Upper lobe of left lung (tissue), 6 donors: ENCODE measurements around the gene SMC5. TPM values are rescaled to one million over a fixed set of nuclear protein-coding genes. Genes with fewer than 3 reads are reported as not detected.

Source experiments
- ATAC-seq, 2 donors: fragments of 200-7000 bp; cut with Tn5 transposase; one replicate each; pipeline ENCODE4 v1.9.1; 2022; ENCODE audit warnings: mild to moderate bottlenecking in 2 of 2, moderate library complexity in 2 of 2; ENCODE audit not compliant: low FRiP score in 2 of 2
- DNase-seq, 2 donors: peaks; one replicate each; pipeline ENCODE4 v3.0.0-alpha.2; 2019 to 2020
- H3K27ac ChIP-seq, 4 donors: fragments of 200-600 bp; sonication (generic); one replicate each; pipeline ENCODE4 v1.5.1; 2016 to 2019
- H3K27me3 ChIP-seq, 4 donors: fragments of 200-600 bp; sonication (generic); one replicate each; pipeline ENCODE4 v1.5.1; 2017 to 2019
- H3K36me3 ChIP-seq, 4 donors: fragments of 200-600 bp; sonication (generic); one replicate each; pipeline ENCODE4 v1.5.1; 2016 to 2019
- H3K4me1 ChIP-seq, 4 donors: fragments of 200-600 bp; sonication (generic); one replicate each; pipeline ENCODE4 v1.5.1; 2018 to 2019
- H3K4me3 ChIP-seq, 4 donors: fragments of 200-600 bp; sonication (generic); one replicate each; pipeline ENCODE4 v1.5.1; 2017 to 2019; ENCODE audit warnings: mild to moderate bottlenecking in 2 of 4, moderate library complexity in 1 of 4
- H3K9me3 ChIP-seq, 4 donors: fragments of 200-600 bp; sonication (generic); one replicate each; pipeline ENCODE4 v1.5.1; 2018 to 2019
- CTCF ChIP-seq, 6 experiments: fragments of 450-650 bp in 4 of 6; fragments of 200-600 bp in 2 of 6; sonication (generic) in 2 of 6; IDR thresholded peaks; one replicate each; pipeline ENCODE4 v1.5.1; 2016 to 2019; ENCODE audit warnings: antibody characterized with exemption in 6 of 6
- EP300 ChIP-seq, 4 donors: sonication (generic); formaldehyde crosslinking; IDR thresholded peaks; one replicate each; pipeline ENCODE4 v1.5.1; 2017; ENCODE audit warnings: antibody characterized with exemption in 4 of 4, control low read depth in 2 of 4
- POLR2A ChIP-seq, 4 donors: fragments of 450-650 bp; IDR thresholded peaks; one replicate each; pipeline ENCODE4 v1.5.1; 2016 to 2017; ENCODE audit warnings: antibody characterized with exemption in 4 of 4, mild to moderate bottlenecking in 2 of 4
- POLR2AphosphoS5 ChIP-seq, 2 donors: sonication (generic); formaldehyde crosslinking; IDR thresholded peaks; one replicate each; pipeline ENCODE4 v1.5.1; 2017; ENCODE audit warnings: antibody characterized with exemption in 2 of 2
- WGBS, 2 donors: methylation state at CpG; one replicate each; pipeline ENCODE4 v1.1.5; 2017 to 2018; 5-methylcytosine and 5-hydroxymethylcytosine counted together
- total RNA-seq, 6 donors: library from RNA; depleted of rRNA in 4 of 6; stranded (reverse); fragments of >200 nt in 4 of 6; gene quantifications; one replicate each; pipeline versions ENCODE4 v1.1.0 to v1.2.1, GENCODE V29; 2016 to 2021
- donor health status: DM: no; HTN: no; CAD: no; lungs with moderate emphysema.
- donor health status: DM: no; HTN: yes; CAD: no; lungs with severe emphysema.

The SMC5 gene
- total RNA-seq, 6 donors from 2014 or later = 18.8 to 60.7 (median 28.2) TPM

GRCh38 chr9:70303268-70303667 lies 44.5 kb downstream of the SMC5 start:
- no peak for DNase-seq
- peaks cover 0 to 4% (median 2%) of the 10 kb centered on the region in 4 donors for H3K4me1 ChIP-seq
- H3K27ac ChIP-seq = no peak overlapping the region
- H3K9me3 ChIP-seq = no peaks in the 10 kb centered on the region
- peaks cover 12 to 88% (median 19%) of the 10 kb centered on the region in 4 donors for H3K36me3 ChIP-seq
- no peak overlapping the region for H3K4me3 ChIP-seq
- H3K27me3 ChIP-seq = no peaks in the 10 kb centered on the region
- TF ChIP-seq POLR2A (IDR thresholded peaks at IDR 0.05) (no peak), CTCF (IDR thresholded peaks at IDR 0.05) (no peak), POLR2AphosphoS5 (IDR thresholded peaks at IDR 0.05) (no peak), EP300 (IDR thresholded peaks at IDR 0.05) (no peak)
- WGBS, 2 donors = 86 to 90% methylated on average over 5 of the region's 5 CpGs
- ATAC-seq = no peak

DNA sequence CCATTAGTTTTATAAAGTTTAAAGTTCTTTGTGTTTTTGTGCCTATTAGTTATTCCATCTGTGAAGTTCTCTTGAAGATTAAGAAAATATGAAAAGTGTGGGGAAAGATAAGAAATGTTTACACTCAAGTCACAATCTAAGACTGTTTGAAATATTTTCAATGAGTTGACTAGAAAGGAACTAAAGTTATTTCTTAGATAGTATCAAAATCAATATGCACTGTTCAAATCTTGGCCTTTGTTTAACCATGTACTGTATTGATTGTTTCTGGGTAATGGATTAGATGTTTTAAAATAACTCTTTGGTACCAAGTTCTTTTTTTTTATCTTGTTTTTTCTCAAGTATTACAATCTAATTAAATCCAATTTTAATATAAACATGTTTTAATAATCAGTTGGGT lies 46.0 kb downstream of the SMC5 start:
- Histone ChIP-seq H3K27ac (no peak overlapping the region), H3K4me3 (no peak overlapping the region), H3K36me3 (peaks cover 15 to 79% (median 22%) of the 10 kb centered on the region in 4 donors), H3K4me1 (peaks cover 0 to 4% (median 2%) of the 10 kb centered on the region in 4 donors), H3K27me3 (no peaks in the 10 kb centered on the region), H3K9me3 (no peaks in the 10 kb centered on the region)
- ATAC-seq = no peak
- no peak for DNase-seq
- TF ChIP-seq POLR2AphosphoS5 (IDR thresholded peaks at IDR 0.05) (no peak), EP300 (IDR thresholded peaks at IDR 0.05) (no peak), POLR2A (IDR thresholded peaks at IDR 0.05) (no peak), CTCF (IDR thresholded peaks at IDR 0.05) (no peak)

DNA sequence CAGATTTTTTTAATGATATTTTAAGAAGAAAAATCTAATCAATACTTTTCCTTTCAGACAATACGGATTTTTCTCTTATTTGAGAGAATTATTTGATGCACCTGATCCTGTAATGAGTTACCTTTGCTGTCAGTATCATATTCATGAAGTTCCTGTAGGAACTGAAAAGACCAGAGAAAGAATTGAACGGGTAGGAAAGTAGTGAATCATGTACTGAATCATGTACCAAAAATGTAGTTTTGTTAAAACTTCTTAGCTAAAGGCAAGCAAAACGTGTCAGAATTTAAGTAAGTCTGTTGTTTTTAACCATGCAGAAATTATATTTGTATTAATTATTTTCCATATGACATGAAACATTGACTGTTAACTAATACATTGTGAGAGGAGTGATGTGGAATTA lies 56.6 kb downstream of the SMC5 start:
- no peak for DNase-seq
- Histone ChIP-seq H3K9me3 (no peaks in the 10 kb centered on the region), H3K36me3 (peaks cover 7 to 79% (median 13%) of the 10 kb centered on the region in 4 donors), H3K4me3 (no peak overlapping the region), H3K4me1 (no peaks in the 10 kb centered on the region), H3K27me3 (no peaks in the 10 kb centered on the region), H3K27ac (no peak overlapping the region)
- WGBS, 2 donors = 91 to 92% methylated on average over 3 of the region's 3 CpGs
- ATAC-seq = no peak
- no peak for TF ChIP-seq POLR2AphosphoS5 (IDR thresholded peaks at IDR 0.05)

DNA sequence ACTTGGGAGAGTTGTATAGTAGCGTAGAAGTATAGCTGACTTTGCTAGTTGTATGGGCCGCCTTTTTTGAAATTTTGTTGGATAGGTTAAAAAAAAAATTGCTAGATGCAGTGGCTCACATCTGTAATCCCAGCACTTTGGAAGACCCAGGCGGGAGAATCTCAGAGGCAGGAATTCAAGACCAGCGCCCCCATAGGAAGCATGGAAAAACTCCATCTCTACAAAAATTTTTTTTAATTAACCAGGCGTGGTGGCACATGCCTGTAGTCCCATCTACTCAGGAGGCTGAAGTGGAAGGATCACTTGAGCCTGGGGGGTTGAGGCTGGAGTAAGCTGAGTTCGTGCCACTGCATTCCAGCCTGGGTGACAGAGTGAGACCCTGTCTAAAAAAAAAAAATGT lies 59.2 kb downstream of the SMC5 start:
- Histone ChIP-seq H3K4me1 (no peaks in the 10 kb centered on the region), H3K9me3 (no peaks in the 10 kb centered on the region), H3K4me3 (no peak overlapping the region), H3K27ac (no peak overlapping the region), H3K36me3 (peaks cover 7 to 89% (median 14%) of the 10 kb centered on the region in 4 donors), H3K27me3 (no peaks in the 10 kb centered on the region)
- ATAC-seq (no peak), DNase-seq (no peak)
- 92 to 94% methylated on average over 6 of the region's 6 CpGs for WGBS, 2 donors
- TF ChIP-seq POLR2AphosphoS5 (IDR thresholded peaks at IDR 0.05) = no peak
- no peak for TF ChIP-seq POLR2A (IDR thresholded peaks at IDR 0.05)
- TF ChIP-seq CTCF (IDR thresholded peaks at IDR 0.05) = no peak
- no peak for TF ChIP-seq EP300 (IDR thresholded peaks at IDR 0.05)

DNA sequence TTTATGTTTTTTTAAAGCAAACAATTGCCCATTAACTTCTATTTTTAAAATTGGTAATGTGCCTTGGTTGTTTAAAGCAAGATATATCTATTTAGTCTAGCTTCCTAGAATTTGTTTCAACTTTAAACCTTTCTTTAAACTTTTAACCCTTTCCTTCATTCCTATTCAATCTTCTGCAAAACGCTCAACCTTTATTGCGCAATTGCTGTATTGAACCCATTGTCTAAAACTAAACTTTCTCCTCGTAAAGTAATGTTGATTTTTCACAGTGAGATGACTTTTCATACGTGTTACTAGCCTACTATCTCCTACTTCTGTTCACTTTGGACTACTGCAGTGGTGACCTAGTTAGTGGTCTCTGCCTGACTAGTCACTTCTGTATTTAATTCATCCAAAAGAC lies 63.3 kb downstream of the SMC5 start:
- no peak for DNase-seq
- Histone ChIP-seq H3K27me3 (no peaks in the 10 kb centered on the region), H3K36me3 (peaks cover 13 to 90% (median 26%) of the 10 kb centered on the region in 4 donors), H3K4me3 (no peak overlapping the region), H3K4me1 (no peaks in the 10 kb centered on the region), H3K27ac (no peak overlapping the region), H3K9me3 (no peaks in the 10 kb centered on the region)
- ATAC-seq = no peak
- WGBS, 2 donors = 84 to 89% methylated on average over 4 of the region's 4 CpGs
- TF ChIP-seq POLR2A (IDR thresholded peaks at IDR 0.05) = no peak
- no peak for TF ChIP-seq CTCF (IDR thresholded peaks at IDR 0.05)
- TF ChIP-seq POLR2AphosphoS5 (IDR thresholded peaks at IDR 0.05) = no peak
- no peak for TF ChIP-seq EP300 (IDR thresholded peaks at IDR 0.05)
